CD14-positive monocyte (primary cell): Measurements from ENCODE around the gene UNK. TPM values are rescaled to one million over a fixed set of nuclear protein-coding genes. Genes with fewer than 3 reads are reported as not detected.
A peak's percentile ranks its signal among the peaks of the same experiment; 100 is the strongest.

Experiments used
- DNase-seq, 3 donors: peaks; one replicate each; pipeline ENCODE4 v3.0.0-alpha.2; 2011 to 2022
- H2AFZ ChIP-seq: 2 replicates; pipeline ENCODE4 v1.6.0; 2012; ENCODE audit warnings: mild to moderate bottlenecking, low read depth, low read length, inconsistent platforms; ENCODE audit not compliant: insufficient read depth, poor library complexity, severe bottlenecking
- H3K27ac ChIP-seq, 2 donors: 1 replicate in 1 of 2; 2 replicates in 1 of 2; pipeline ENCODE4 v1.5.1; 2012 to 2013; ENCODE audit warnings: low read length in 2 of 2, control low read depth in 1 of 2, inconsistent platforms in 1 of 2, low read depth in 1 of 2, mild to moderate bottlenecking in 1 of 2
- H3K27me3 ChIP-seq, 2 donors: one replicate each; pipeline versions ENCODE4 v1.6.0 to v1.6.1; 2011 to 2013; ENCODE audit warnings: low read length in 2 of 2; ENCODE audit not compliant: control insufficient read depth in 2 of 2, insufficient read depth in 2 of 2
- H3K36me3 ChIP-seq, 2 donors: replicated peaks in 1 of 2; 1 replicate in 1 of 2; 2 replicates in 1 of 2; pipeline versions ENCODE4 v1.5.1 to v1.6.1; 2012 to 2013; ENCODE audit warnings: low read length in 2 of 2, control low read depth in 1 of 2, inconsistent platforms in 1 of 2, mild to moderate bottlenecking in 1 of 2; ENCODE audit not compliant: insufficient read depth in 2 of 2, control insufficient read depth in 1 of 2
- H3K4me1 ChIP-seq, 2 donors: 1 replicate in 1 of 2; 2 replicates in 1 of 2; pipeline versions ENCODE4 v1.5.1 to v1.6.1; 2012 to 2013; ENCODE audit warnings: low read length in 2 of 2, control low read depth in 1 of 2, inconsistent platforms in 1 of 2, mild to moderate bottlenecking in 1 of 2, moderate library complexity in 1 of 2; ENCODE audit not compliant: insufficient read depth in 2 of 2, control insufficient read depth in 1 of 2
- H3K4me2 ChIP-seq: replicated peaks from 2 replicates; pipeline ENCODE3; 2012; ENCODE audit warnings: low read length, moderate library complexity, mild to moderate bottlenecking; ENCODE audit not compliant: poor library complexity, severe bottlenecking; ENCODE audit errors: extremely low read depth
- H3K4me3 ChIP-seq, 3 experiments: fragments of 200-600 bp in 1 of 3; sonication (generic) in 1 of 3; replicated peaks in 1 of 3; 1 replicate in 2 of 3; 2 replicates in 1 of 3; pipeline ENCODE4 v1.5.1; 2011 to 2013; ENCODE audit warnings: low read length in 3 of 3, mild to moderate bottlenecking in 3 of 3, control low read depth in 2 of 3, low read depth in 2 of 3, inconsistent platforms in 1 of 3, moderate library complexity in 1 of 3
- H3K79me2 ChIP-seq: 2 replicates; pipeline ENCODE4 v1.6.0; 2012; ENCODE audit warnings: mild to moderate bottlenecking, control low read depth, inconsistent platforms, low read length, moderate library complexity; ENCODE audit not compliant: insufficient read depth
- H3K9ac ChIP-seq: 2 replicates; pipeline ENCODE4 v1.6.0; 2017; ENCODE audit warnings: low read length, mild to moderate bottlenecking; ENCODE audit not compliant: insufficient read depth, poor library complexity, severe bottlenecking
- H3K9me3 ChIP-seq, 2 donors: replicated peaks in 1 of 2; 1 replicate in 1 of 2; 2 replicates in 1 of 2; pipeline versions ENCODE4 v1.5.1 to v1.6.1; 2012 to 2013; ENCODE audit warnings: low read length in 2 of 2, control low read depth in 1 of 2; ENCODE audit not compliant: control insufficient read depth in 1 of 2, insufficient read depth in 1 of 2
- H4K20me1 ChIP-seq: 2 replicates; pipeline ENCODE4 v1.6.0; 2012; ENCODE audit warnings: mild to moderate bottlenecking, low read length, control low read depth, moderate library complexity; ENCODE audit not compliant: insufficient read depth
- H3K27ac Mint-ChIP-seq, 7 donors: one replicate each; pipeline ENCODE4 v1.8.0; 2020; ENCODE audit warnings: mild to moderate bottlenecking in 7 of 7, mixed read lengths in 7 of 7, moderate library complexity in 6 of 7, inconsistent platforms in 2 of 7
- H3K27me3 Mint-ChIP-seq, 3 donors: one replicate each; pipeline ENCODE4 v1.8.0; 2021 to 2022; ENCODE audit warnings: low read depth in 3 of 3, mild to moderate bottlenecking in 3 of 3, mixed read lengths in 3 of 3, moderate library complexity in 3 of 3, inconsistent platforms in 1 of 3
- H3K36me3 Mint-ChIP-seq, 2 donors: one replicate each; pipeline ENCODE4 v1.8.0; 2020; ENCODE audit warnings: mixed read lengths in 2 of 2, inconsistent platforms in 1 of 2, mild to moderate bottlenecking in 1 of 2
- H3K4me1 Mint-ChIP-seq: one replicate; pipeline ENCODE4 v1.8.0; 2020; ENCODE audit warnings: mild to moderate bottlenecking, mixed read lengths
- H3K4me3 Mint-ChIP-seq, 2 donors: one replicate each; pipeline ENCODE4 v1.8.0; 2020; ENCODE audit warnings: mild to moderate bottlenecking in 2 of 2, mixed read lengths in 2 of 2, moderate library complexity in 1 of 2
- H3K9me3 Mint-ChIP-seq, 7 donors: one replicate each; pipeline ENCODE4 v1.8.0; 2020 to 2022; ENCODE audit warnings: mixed read lengths in 7 of 7, mild to moderate bottlenecking in 6 of 7, moderate library complexity in 6 of 7, inconsistent platforms in 2 of 7
- WGBS: methylation state at CpG from one replicate; pipeline ENCODE4 v1.1.5; 2013; ENCODE audit warnings: missing lambda C conversion rate; ENCODE audit not compliant: insufficient coverage; 5-methylcytosine and 5-hydroxymethylcytosine counted together
- intact Hi-C, 2 donors: fragments of 100-400 bp; cut with micrococcal nuclease; formaldehyde crosslinking; loops; one replicate each; pipeline versions ENCODE4 v1.15.0 to v1.15.1; 2023
- polyA plus RNA-seq, 3 donors: library from polyadenylated mRNA; depleted of rRNA in 1 of 3; unstranded in 2 of 3; stranded (reverse) in 1 of 3; fragments of 300-500 nt in 2 of 3; fragments of >200 nt in 1 of 3; fragmentation: Illumina TruSeq in 2 of 3; gene quantifications; 1 replicate in 2 of 3; 2 replicates in 1 of 3; pipeline ENCODE4 v1.2.3, GENCODE V29; 2012 to 2021
- TF ChIP-seq, protein P1 (sequence below): fragments of 200-600 bp; IDR thresholded peaks from one replicate; pipeline ENCODE4 v1.8.0; 2022; ENCODE audit warnings: antibody characterized with exemption, mild to moderate bottlenecking

UNK gene
- polyA plus RNA-seq, 3 donors = 6.3 to 12.9 (median 7.8) TPM

DNA sequence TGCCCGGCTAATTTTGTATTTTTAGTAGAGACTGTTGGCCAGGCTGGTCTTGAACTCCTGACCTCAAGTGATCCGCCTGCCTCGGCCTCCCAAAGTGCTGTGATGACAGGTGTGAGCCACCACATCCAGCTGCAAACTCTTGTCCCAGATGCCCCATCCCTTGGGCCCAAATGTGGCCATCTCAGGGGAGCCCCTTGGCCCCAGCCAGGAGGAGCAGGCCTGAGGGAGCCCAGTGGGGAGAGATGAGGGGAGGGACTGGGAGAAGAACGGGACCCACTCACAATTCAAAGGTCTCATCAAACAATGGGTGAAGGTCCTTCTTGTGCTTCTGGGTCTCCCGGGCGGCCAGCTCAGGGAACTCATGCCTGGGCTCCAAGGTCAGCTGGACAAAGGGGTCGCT is 45.1 kb downstream of the UNK start:
- no peaks in the 10 kb centered on the region for H3K9me3 Mint-ChIP-seq
- Histone ChIP-seq H3K79me2 (no peaks in the 10 kb centered on the region), H2AFZ (no peak overlapping the region), H4K20me1 (peaks cover 75% of the 10 kb centered on the region), H3K36me3 (peaks cover 62 to 88% of the 10 kb centered on the region in 2 donors), H3K4me3 (no peak overlapping the region), H3K9ac (no peak overlapping the region), H3K4me2 (no peak overlapping the region), H3K9me3 (no peaks in the 10 kb centered on the region), H3K27me3 (no peaks in the 10 kb centered on the region), H3K4me1 (peaks cover 14 to 29% of the 10 kb centered on the region in 2 donors), H3K27ac (peak overlapping the region in 1 of 2 donors; percentile 22)
- no peak overlapping the region for H3K4me3 Mint-ChIP-seq
- H3K27ac Mint-ChIP-seq = peak overlapping the region in 5 of 7 donors; percentile 35 to 63 (median 54)
- H3K36me3 Mint-ChIP-seq = peaks cover 53 to 79% of the 10 kb centered on the region in 2 donors
- no peak for DNase-seq
- H3K4me1 Mint-ChIP-seq = peaks cover 30% of the 10 kb centered on the region
- WGBS = 100% methylated on average over 1 of the region's 7 CpGs
- intact Hi-C loops = loop anchor here in 1 of 2 donors (5.0 kb wide), 1 partner anchor 37 kb away; no protein-coding TSS in a partner anchor
- TF ChIP-seq, protein P1, sequence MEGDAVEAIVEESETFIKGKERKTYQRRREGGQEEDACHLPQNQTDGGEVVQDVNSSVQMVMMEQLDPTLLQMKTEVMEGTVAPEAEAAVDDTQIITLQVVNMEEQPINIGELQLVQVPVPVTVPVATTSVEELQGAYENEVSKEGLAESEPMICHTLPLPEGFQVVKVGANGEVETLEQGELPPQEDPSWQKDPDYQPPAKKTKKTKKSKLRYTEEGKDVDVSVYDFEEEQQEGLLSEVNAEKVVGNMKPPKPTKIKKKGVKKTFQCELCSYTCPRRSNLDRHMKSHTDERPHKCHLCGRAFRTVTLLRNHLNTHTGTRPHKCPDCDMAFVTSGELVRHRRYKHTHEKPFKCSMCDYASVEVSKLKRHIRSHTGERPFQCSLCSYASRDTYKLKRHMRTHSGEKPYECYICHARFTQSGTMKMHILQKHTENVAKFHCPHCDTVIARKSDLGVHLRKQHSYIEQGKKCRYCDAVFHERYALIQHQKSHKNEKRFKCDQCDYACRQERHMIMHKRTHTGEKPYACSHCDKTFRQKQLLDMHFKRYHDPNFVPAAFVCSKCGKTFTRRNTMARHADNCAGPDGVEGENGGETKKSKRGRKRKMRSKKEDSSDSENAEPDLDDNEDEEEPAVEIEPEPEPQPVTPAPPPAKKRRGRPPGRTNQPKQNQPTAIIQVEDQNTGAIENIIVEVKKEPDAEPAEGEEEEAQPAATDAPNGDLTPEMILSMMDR = no peak
- H3K27me3 Mint-ChIP-seq = peaks cover 0 to 2% (median 0%) of the 10 kb centered on the region in 3 donors

DNA sequence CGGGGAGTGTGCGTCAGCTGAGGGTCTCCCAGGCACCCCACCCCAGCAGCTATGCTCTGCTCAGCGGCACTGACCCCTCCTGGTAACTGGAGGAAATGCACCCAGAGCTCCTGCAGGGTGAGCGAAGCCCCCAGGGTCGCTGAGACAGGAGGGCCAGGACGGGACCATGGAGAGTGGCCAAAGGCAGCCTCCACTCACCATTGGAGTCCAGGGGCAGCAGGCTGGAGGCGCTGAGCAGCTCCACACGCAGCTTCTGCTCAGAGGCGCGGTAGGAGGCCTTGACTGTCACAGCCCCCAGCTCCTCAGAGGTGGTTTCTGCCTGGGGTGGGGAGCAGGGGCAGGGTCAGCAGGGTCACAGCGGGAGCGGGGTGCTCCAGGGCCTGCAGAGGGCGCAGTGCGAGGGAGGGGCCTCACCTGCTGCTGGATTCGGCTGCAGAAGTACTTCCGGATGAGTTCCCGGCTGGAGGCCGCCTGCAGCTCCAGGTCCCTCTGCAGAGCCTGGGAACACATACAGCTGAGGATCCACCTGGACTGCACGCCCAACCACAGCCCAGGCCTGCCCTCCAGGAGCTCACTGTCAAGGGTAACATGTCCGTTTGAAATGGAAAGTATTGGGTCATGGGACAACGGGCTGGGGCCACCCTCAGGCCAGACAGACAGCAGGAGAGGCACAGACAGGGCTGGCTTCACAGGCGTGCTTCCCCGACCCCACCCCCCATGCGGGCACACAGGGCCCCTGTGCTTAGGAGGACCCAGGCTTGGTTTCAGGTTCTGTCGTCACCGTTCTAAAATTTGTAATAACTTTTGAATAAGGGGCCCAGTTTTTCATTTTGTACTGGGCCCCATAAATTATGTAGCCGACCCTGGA is 45.8 kb downstream of the UNK start:
- Histone ChIP-seq H3K9me3 (no peaks in the 10 kb centered on the region), H3K4me2 (no peak overlapping the region), H3K27me3 (no peaks in the 10 kb centered on the region), H3K4me3 (no peak overlapping the region), H3K27ac (peak overlapping the region in 1 of 2 donors; percentile 58), H3K4me1 (peaks cover 14 to 29% of the 10 kb centered on the region in 2 donors), H4K20me1 (peaks cover 79% of the 10 kb centered on the region), H2AFZ (no peak overlapping the region), H3K36me3 (peaks cover 67 to 90% of the 10 kb centered on the region in 2 donors), H3K79me2 (no peaks in the 10 kb centered on the region), H3K9ac (no peak overlapping the region)
- intact Hi-C loops = no loop called here
- peaks cover 54 to 83% of the 10 kb centered on the region in 2 donors for H3K36me3 Mint-ChIP-seq
- H3K27me3 Mint-ChIP-seq = peaks cover 0 to 2% (median 0%) of the 10 kb centered on the region in 3 donors
- H3K27ac Mint-ChIP-seq = peak overlapping the region in 5 of 7 donors; percentile 63 to 93 (median 83)
- no peaks in the 10 kb centered on the region for H3K9me3 Mint-ChIP-seq
- TF ChIP-seq, protein P1 = peak; percentile 77
- peaks cover 31% of the 10 kb centered on the region for H3K4me1 Mint-ChIP-seq
- H3K4me3 Mint-ChIP-seq = no peak overlapping the region
- 95% methylated on average over 25 of the region's 27 CpGs for WGBS
- DNase-seq = no peak
